PC-3 (cell line): ENCODE data around the gene TPPP3.

Experiments
- EZH2 ChIP-seq: fragments of 300-600 bp; sonication (generic); IDR thresholded peaks from one replicate; pipeline ENCODE4 v1.6.1; 2017; ENCODE audit warnings: antibody characterized with exemption, mild to moderate bottlenecking, low read length; ENCODE audit not compliant: unreplicated experiment
- TF ChIP-seq, protein P1 (sequence below): fragments of 300-600 bp; sonication (generic); conservative IDR thresholded peaks from 2 replicates; pipeline ENCODE4 v1.5.1; 2017; ENCODE audit warnings: antibody characterized with exemption, low read depth, mild to moderate bottlenecking, low read length

DNA sequence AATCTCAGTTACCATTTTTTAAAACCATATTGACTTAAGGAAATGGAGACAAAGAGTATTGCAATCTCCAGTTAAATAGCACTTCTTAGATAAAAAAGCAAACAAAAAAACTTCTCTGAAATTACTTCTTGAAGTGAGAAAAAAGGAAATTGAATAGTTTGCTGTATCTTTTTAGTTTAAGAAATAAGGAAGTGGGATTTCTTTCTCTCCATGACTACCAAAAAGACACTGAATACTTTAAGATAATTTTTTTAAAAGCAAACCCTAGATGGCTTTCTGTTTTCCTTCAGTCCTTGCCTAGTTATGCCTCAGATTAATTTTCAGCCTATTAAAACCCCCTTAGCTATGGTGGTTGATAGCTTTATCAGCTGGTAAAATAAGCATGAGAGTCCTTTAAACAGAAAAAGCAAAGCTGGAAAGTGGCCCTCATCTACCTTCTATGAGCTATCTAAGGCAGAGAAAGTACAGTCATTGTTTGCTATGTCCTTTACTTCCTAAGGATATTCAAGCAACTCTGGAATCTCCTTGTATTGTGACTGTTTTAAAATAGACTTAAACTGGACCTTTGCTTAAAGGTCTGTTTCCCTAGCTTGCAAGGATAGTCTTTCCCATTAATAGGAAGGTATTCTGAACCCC lies 28.6 kb downstream of the TPPP3 start:
- TF ChIP-seq, protein P1, sequence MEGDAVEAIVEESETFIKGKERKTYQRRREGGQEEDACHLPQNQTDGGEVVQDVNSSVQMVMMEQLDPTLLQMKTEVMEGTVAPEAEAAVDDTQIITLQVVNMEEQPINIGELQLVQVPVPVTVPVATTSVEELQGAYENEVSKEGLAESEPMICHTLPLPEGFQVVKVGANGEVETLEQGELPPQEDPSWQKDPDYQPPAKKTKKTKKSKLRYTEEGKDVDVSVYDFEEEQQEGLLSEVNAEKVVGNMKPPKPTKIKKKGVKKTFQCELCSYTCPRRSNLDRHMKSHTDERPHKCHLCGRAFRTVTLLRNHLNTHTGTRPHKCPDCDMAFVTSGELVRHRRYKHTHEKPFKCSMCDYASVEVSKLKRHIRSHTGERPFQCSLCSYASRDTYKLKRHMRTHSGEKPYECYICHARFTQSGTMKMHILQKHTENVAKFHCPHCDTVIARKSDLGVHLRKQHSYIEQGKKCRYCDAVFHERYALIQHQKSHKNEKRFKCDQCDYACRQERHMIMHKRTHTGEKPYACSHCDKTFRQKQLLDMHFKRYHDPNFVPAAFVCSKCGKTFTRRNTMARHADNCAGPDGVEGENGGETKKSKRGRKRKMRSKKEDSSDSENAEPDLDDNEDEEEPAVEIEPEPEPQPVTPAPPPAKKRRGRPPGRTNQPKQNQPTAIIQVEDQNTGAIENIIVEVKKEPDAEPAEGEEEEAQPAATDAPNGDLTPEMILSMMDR, result no peak
- no peak for TF ChIP-seq EZH2
